ENCODE measurements around the gene FRMD4A. TPM values are rescaled to one million over a fixed set of nuclear protein-coding genes. Genes with fewer than 3 reads are reported as not detected.
A peak's percentile ranks its signal among the peaks of the same experiment; 100 is the strongest.

The FRMD4A gene
- total RNA-seq, 2 donors from 2014 or later: 18.9 to 46.1 TPM

DNA sequence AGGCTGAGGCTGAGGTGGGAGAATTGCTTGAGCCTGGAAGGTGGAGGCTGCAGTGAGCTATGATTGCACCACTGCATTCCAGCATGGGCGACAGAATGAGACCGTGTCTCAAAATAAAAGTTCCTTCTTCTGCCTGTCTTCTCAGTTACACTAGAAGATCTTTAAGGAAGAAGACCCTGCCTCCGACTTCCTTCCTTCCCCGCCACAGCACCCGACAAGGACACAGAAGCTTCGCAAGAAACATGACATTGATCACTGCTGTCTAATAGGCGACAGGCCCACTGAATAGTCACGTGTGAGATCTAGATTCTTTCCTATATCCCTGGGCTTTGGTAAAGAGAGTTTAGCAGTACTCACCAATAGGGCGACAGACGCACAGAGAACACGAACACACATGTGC is 625.8 kb downstream of the FRMD4A start:
- H3K27ac ChIP-seq: peak overlapping the region in 3 of 4 donors; percentile 35 to 53 (median 38)
- H3K36me3 ChIP-seq (replicated peaks in 1 of 2; ENCODE audit: insufficient read depth in 1 of 2, low read depth in 2 of 2): peaks cover 0 to 2% of the 10 kb centered on the region in 2 donors
- ATAC-seq: no peak
- H3K9me3 ChIP-seq: no peaks in the 10 kb centered on the region
- DNase-seq: no peak
- TF ChIP-seq POLR2A (IDR thresholded peaks at IDR 0.05) (no peak), CTCF (IDR thresholded peaks at IDR 0.05) (no peak)
- H3K4me1 ChIP-seq: peaks cover 49% of the 10 kb centered on the region
- 46 to 49% methylated on average over 10 to 11 of the region's 11 CpGs for WGBS, 2 donors
- no peaks in the 10 kb centered on the region for H3K27me3 ChIP-seq
- intact Hi-C loops (cut with DNase I): no loop called here
- no peak overlapping the region for H3K4me3 ChIP-seq

DNA sequence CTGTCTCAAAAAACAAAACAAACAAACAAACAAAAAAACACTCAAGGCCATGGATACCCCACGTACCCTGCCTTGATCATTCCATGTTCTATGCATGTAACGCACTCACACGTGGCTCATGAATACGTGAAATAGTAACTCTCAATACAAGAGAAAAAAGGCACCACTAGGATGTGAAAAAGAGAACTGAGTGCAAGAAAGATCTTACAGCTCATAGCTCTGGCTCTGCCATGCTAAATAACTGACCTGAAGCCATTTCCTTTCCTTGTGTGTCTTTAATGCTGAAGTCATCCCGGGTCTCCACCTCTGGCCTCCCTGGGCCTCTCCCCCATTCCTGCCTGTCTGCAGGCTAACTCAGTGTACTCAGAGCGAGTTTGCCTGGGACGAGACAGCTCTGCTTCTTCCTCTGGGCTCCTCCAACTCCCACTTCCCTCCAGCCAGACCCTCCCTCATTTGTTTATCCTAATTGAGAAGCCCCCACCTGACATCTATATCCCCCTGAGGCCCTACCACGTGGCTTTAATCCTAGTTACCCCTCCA is 626.7 kb downstream of the FRMD4A start:
- intact Hi-C loops (cut with DNase I): no loop called here
- peaks cover 40% of the 10 kb centered on the region for H3K4me1 ChIP-seq
- H3K4me3 ChIP-seq: no peak overlapping the region

DNA sequence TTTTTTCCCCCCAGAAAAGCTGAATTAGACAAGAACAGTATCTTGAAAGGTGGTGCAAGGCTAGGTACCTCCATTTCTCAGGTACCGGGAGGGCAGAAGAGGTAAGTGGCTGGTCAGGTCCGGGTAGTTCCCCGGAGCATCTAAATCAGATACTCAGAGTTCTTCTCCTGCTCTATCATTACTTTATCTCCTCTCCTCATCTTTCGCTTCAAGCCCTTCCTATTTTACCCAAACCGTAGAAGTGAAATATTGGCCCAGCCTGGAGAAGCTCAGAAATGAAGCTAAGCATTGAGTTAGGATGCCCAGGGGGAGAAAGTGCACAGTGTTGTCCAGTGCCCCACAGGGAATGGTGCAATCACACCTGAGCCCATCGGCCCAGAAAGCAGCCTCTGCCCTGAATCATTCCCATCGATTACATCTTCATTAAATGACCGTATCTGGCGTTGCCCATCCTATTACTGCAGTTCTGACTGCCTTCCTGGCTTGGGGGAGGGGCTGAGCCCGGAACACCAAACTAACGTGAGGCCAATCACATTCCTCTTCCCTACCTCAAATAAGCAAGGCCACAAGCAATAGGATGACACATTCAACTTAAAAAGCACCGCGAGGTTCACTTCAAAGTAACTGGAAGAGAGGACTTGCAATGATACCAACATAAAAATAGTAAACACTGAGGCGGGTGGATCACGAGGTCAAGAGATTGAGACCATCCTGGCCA is 627.5 kb downstream of the FRMD4A start:
- ATAC-seq (no peak), DNase-seq (no peak)
- Histone ChIP-seq H3K36me3 (replicated peaks in 1 of 2; ENCODE audit: insufficient read depth in 1 of 2, low read depth in 2 of 2) (peaks cover 0 to 4% of the 10 kb centered on the region in 2 donors), H3K9me3 (no peaks in the 10 kb centered on the region), H3K27ac (peak overlapping the region in 1 of 4 donors; percentile 53), H3K4me3 (no peak overlapping the region), H3K4me1 (peaks cover 32% of the 10 kb centered on the region), H3K27me3 (no peaks in the 10 kb centered on the region)
- 55 to 67% methylated on average over 15 of the region's 15 CpGs for WGBS, 2 donors
- intact Hi-C loops (cut with DNase I): no loop called here
- TF ChIP-seq CTCF (IDR thresholded peaks at IDR 0.05) (no peak), POLR2A (IDR thresholded peaks at IDR 0.05) (no peak)

More for the DNA sequence above, 626.7 kb downstream of the FRMD4A start:
- H3K27me3 ChIP-seq: no peaks in the 10 kb centered on the region
- TF ChIP-seq CTCF (IDR thresholded peaks at IDR 0.05) (no peak), POLR2A (IDR thresholded peaks at IDR 0.05) (no peak)
- H3K36me3 ChIP-seq (replicated peaks in 1 of 2; ENCODE audit: insufficient read depth in 1 of 2, low read depth in 2 of 2): peaks cover 0 to 2% of the 10 kb centered on the region in 2 donors
- H3K9me3 ChIP-seq: no peaks in the 10 kb centered on the region
- H3K27ac ChIP-seq: peak overlapping the region in 3 of 4 donors; percentile 35 to 53 (median 38)
- 63 to 71% methylated on average over 8 of the region's 8 CpGs for WGBS, 2 donors
- DNase-seq (no peak), ATAC-seq (no peak)

DNA sequence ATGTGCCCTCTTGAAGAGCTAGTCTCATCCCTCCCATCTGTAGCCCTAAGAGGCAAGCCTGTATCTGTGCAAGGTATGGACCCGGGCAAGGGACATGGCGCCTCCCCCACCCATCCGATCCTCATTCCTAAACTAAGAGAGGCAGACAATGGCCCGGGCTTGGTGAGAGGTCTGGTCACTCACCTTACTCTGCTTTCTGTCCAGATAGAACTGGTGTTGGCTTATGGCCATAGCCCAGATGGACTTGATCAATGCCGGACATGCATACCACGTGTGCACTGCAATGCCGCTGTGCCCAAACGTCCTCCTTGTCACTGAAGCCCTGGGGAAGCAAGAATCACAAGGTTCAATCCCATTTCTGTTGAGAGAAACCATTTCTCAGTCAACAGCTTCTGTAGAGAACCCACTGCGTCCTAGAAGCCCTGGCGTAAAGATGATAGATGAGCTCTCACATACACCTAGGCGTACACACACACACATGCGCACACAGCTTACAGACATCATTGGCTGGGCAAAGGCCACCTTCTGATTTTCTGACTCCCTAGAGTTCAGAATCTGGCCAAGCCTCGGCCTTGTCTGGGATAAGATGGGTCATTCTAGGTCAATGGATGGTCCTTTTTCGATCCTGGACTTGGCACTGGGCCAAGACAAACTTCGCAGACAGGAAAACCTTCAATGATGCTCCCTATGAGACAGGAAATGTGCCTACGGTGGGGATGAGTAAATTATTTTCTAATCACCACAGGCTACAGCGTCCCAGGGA is 629.4 kb downstream of the FRMD4A start:
- H3K36me3 ChIP-seq (replicated peaks in 1 of 2; ENCODE audit: insufficient read depth in 1 of 2, low read depth in 2 of 2): peaks cover 0 to 5% of the 10 kb centered on the region in 2 donors
- no peaks in the 10 kb centered on the region for H3K27me3 ChIP-seq
- 68 to 73% methylated on average over 15 to 17 of the region's 17 CpGs for WGBS, 2 donors
- no peaks in the 10 kb centered on the region for H3K9me3 ChIP-seq
- H3K4me1 ChIP-seq: peaks cover 26% of the 10 kb centered on the region
- no peak overlapping the region for H3K4me3 ChIP-seq
- ATAC-seq: no peak
- H3K27ac ChIP-seq: no peak overlapping the region
- DNase-seq: no peak
- TF ChIP-seq POLR2A (IDR thresholded peaks at IDR 0.05): no peak
- intact Hi-C loops (cut with DNase I): no loop called here

DNA sequence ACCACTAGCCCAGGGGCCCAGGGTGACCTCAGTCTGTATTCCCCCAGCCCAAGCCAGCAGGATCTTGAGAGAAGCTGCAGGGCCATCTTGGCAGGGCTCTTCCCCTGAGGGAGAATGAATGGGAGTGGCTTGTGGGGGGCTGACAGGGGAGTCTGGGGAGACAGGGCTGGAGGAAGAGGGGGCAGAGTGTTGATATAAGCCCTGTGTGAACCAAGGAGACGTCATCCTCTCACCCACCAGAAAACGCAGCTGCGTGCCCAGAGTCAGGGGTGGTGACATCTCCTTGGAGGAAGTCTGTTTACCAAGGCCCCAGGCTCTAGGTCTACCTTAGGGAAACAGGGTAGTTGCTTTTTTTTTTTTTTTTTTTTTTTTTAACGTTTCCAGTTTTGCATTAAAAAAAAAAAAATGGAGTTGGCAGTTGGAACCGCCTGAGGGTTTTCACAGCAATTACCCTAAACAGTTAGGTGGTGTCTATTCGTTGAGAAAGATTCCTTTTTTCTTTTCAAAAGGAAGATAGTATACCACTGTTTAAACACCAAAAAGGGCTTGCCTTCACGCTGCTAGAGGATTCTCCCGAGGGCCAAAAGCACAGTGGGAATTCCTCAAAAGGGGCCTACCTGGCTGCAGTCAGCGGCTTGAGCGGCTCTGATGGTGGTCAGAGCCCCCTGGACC is 630.1 kb downstream of the FRMD4A start:
- TF ChIP-seq POLR2A (IDR thresholded peaks at IDR 0.05) (no peak), CTCF (IDR thresholded peaks at IDR 0.05) (no peak)
- DNase-seq (no peak), ATAC-seq (no peak)
- no peak overlapping the region for H3K27ac ChIP-seq
- 75 to 80% methylated on average over 9 to 10 of the region's 10 CpGs for WGBS, 2 donors
- H3K4me1 ChIP-seq: peaks cover 20% of the 10 kb centered on the region
- H3K4me3 ChIP-seq: no peak overlapping the region
- peaks cover 0 to 8% of the 10 kb centered on the region in 2 donors for H3K36me3 ChIP-seq (replicated peaks in 1 of 2; ENCODE audit: insufficient read depth in 1 of 2, low read depth in 2 of 2)
- no peaks in the 10 kb centered on the region for H3K9me3 ChIP-seq
- intact Hi-C loops (cut with DNase I): no loop called here
- H3K27me3 ChIP-seq: no peaks in the 10 kb centered on the region
